GM18502 (cell line): ENCODE data around the gene FGFRL1.

Experiments used
- ATAC-seq: cut with Tn5 transposase; IDR thresholded peaks from one replicate; pipeline ENCODE4 v1.9.1; 2021; ENCODE audit warnings: mild to moderate bottlenecking; ENCODE audit not compliant: unreplicated experiment, poor library complexity

The FGFRL1 gene

GRCh38 chr4:1004071-1004418 is 7.4 kb upstream of the FGFRL1 start:
- no peak for ATAC-seq

DNA sequence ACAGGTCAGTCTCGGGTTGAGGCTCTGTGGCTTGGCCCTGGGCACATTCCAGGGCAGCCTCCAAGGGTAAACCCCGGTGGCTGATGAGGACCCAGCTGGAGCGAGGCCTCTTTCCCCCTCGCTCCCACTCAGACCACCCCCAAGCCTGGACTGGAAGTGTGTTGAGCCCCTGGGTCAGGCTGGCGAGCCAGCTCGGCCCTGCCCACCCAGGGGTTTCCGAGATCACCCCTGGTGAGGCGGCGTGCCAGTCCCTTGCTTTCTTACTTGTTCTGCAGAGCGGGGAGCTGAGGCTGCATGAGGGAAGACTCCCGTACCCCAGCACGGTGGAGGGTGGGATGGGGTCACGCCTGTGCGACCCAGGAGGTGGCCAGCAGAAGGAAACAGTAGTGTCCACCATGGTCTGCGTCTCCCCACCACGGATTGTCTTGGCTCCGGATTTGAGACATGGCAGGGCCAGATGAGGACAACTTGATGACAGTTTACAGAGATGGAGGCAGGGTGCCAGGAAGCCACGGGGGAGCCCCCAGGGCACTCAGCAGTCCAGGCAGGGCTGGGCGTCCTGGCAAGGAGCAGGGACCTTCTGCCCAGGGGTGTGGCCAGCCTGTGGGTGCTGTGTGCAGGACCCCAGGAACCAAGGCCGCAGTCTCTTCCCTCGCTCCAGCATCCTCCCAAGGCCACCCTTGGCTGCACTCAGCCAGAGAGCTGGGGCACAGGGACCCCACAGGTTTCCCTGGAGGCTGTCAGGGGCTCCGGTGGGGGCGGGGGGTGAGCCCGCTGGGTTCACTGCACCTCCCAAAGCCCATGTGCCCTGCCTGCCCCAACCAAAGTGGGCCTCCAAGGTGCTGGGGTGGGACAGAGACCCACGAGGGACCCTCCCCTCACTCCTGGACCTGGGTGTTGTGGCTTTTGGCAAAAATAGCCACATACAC is 6.6 kb upstream of the FGFRL1 start:
- no peak for ATAC-seq

GRCh38 chr4:1006856-1007255 is 4.6 kb upstream of the FGFRL1 start:
- no peak for ATAC-seq

- no peak for ATAC-seq
These were observed 2.4 kb upstream of the FGFRL1 start for GRCh38 chr4:1008840-1009541.

DNA sequence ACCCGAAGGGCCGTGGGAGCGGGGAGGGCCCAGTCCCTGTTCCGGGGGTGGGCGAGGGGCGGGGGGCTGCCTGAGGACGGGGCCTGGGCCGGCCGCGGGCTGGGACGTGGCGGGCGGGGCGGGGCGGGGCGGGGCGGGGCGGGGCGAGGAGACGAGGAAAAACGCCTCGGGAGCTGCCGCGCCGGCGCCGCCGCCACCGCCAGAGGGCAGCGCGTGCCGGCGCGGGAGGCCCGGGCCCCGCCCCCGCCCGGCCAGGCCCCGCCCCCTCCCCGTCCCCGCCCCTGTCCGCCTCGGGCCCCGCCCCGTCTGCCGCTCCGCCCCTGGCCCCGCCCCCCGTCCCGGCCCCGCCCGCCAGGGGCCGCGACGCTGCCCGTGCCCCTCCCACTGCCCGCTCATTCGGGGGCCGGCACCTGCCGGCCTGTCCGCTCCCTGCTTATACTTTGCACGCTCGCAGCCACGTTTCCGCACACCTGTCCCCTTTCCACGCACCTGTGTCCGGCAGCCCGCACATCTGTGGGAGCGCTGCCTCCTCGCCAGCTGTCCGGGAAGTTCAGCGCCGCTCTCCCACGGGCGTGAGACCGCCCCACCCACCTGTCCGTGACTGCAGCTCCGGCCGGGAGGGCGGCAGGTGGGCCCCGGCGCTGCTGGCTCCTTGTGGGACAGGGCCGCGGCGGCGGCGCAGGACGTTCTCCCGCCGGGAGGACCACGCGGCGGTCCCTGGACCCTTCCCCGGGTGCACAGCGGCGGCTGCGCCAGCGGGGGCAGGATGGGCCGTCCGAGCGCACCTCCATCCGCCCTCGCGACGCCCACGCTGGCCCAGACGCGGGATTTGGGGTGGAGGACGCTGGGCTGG is 1.7 kb upstream of the FGFRL1 start:
- ATAC-seq = no peak

DNA sequence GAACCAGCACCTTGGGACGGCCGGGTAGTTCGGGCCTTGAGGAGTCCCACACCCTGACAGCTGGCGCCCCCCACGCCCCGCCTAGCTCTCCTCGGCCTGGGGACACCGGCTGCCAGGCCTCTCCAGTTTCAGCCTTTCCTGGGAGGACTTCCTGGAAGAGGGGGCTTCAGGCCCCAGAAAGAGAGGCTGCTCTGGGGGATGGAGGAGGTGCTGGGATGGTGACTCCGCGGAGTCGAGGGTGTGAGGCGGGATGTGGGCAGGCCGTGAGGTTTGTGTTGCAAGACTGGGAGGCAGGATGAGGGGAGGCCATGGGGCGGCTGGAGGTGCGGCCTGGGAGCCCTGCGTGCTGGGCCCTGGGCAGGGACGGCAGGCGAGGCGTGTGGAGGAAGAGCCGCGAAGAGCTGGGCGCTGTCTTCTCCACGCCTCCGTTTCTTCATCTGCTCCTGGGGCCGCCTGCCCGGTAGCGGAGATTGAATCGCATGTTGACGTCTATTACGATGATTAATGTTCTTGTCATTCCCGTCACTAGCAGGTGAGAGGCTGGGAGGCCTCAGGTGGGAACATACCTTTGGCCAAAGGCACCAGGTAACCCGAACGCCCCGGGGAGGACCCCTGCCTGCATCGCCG is 918 bp upstream of the FGFRL1 start:
- no peak for ATAC-seq

GRCh38 chr4:1011666-1012033 is 224 bp downstream of the FGFRL1 start:
- ATAC-seq = peak; percentile 4

GRCh38 chr4:1012034-1012739 is 761 bp downstream of the FGFRL1 start:
- no peak for ATAC-seq

GRCh38 chr4:1013225-1014073 is 2.0 kb downstream of the FGFRL1 start:
- ATAC-seq = no peak

- no peak for ATAC-seq
These were observed 3.1 kb downstream of the FGFRL1 start for GRCh38 chr4:1014291-1015167.

DNA sequence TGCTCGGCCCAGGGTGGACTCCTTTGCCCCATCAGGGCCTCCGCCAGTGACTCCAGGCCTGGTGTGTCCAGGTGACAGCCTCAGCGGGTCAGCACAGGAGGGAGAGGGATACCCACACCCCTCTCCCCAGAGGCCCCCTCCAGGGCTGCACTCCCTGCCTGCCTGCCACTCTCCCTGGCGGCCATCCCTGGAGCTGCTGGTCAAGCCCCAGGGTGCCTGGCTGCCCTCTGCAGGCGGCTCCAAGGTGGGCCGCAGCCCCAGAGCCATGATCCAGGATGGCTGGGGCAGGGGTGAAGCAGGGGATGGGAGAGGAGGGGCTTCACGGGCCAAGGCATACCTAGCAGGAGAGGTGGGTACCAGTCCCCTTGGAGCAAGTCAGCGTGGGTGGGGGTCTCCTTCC is 3.8 kb downstream of the FGFRL1 start:
- no peak for ATAC-seq

GRCh38 chr4:1015746-1016145 is 4.3 kb downstream of the FGFRL1 start:
- no peak for ATAC-seq

GRCh38 chr4:1017211-1017610 is 5.8 kb downstream of the FGFRL1 start:
- ATAC-seq = no peak

DNA sequence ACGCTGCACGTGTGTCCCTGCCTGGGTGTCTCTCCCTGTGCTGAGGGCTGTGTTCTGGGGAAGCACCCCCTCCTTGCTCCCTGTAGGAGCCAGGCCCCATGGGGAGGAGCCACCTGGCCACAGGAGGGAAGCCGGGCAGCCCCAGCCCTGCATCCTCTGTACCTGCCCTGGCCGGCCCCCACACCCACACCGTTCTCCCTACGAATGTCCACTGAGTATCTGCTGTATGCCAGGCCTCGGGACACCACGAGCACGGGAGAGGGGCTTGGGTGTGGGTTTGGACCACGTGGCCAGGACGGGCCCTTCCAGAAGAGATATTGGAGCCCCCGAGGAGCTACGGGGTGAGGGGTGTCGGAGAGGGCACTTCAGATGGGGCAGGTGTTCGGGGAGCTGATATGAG is 6.3 kb downstream of the FGFRL1 start:
- no peak for ATAC-seq

DNA sequence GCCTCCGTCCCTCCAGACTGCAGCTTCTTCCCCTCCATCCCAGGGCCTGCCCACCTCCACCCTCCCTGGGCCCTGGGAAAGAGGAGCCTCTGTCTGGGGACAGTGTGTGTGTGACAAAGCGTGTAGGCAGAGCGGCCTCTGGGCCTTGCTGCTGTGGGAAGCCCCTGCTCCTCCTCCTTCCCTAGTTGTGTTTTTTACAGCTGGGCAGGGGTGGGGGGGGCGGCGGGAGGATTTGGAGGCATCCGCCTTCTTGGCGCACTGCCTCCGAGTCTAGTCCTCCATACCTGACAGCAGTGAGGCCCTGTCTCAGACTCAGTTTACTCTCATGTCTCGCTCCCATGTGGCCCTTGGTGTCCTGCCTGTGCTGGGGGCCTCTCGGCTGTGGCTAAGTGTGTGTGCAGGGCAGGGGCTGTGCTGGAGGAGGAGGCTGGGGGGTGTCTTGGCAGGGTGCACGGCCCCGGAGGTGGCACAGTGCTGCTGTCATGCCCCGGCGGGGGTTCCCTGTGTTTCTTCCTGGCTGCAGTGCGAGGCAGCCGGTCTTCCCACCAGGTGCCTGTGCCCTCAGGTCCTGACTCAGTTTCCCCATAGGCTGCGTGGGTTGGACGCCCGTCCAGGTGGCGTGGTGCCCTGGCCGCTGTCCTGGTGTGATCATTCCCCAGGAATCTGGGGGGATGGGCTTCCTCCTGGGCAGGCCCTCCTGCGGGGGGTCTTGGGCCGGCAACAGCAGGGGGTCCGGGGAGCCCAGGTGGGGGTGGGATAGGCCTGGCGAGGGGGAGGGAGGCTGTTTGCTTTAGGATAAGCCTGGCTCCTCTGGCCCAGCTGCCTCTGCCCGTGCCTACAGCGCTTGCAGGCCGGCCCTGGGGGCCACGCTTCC is 7.0 kb downstream of the FGFRL1 start:
- ATAC-seq = no peak

GRCh38 chr4:1019320-1019719 is 7.9 kb downstream of the FGFRL1 start:
- no peak for ATAC-seq
